K562 (cell line): ENCODE measurements around the gene GRAMD2A. TPM values are rescaled to one million over a fixed set of nuclear protein-coding genes. Genes with fewer than 3 reads are reported as not detected.

Source experiments
- ATAC-seq: fragments of 200-7000 bp; cut with Tn5 transposase; 3 replicates; pipeline ENCODE4 v1.9.1; 2020; ENCODE audit warnings: moderate library complexity
- BruUV-seq: library from RNA; stranded (reverse); fragments of 400-500 nt; replicated peaks from 2 replicates; lab custom pipeline; 2021; lab: Mats Ljungman, UMichigan
- CTCF ChIA-PET: fragments of 300-600 bp; formaldehyde crosslinking; extraction: SDS; loops from one replicate; lab custom pipeline; 2021; ENCODE audit warnings: low intra/inter-chr PET ratio; lab: Yijun Ruan, JAX
- POLR2A ChIA-PET: fragments of 300-600, 350-650 bp; sonication (Branson Sonifier 250); formaldehyde crosslinking; extraction: SDS; loops from one replicate; lab custom pipeline; 2021; ENCODE audit warnings: antibody characterized with exemption, inconsistent platforms; lab: Yijun Ruan, JAX
- DNase-seq, 4 experiments: peaks; one replicate each; pipeline versions ENCODE4 v3.0.0 to v3.0.0-alpha.2; 2011 to 2018; ENCODE audit warnings: low spot score in 3 of 4, mixed read lengths in 3 of 4; ENCODE audit errors: extremely low read depth in 1 of 4
- FAIRE-seq: peaks from 2 replicates; lab custom pipeline; 2011; peaks lifted over from hg19 to GRCh38; lab: Jason Lieb, UNC
- H2AFZ ChIP-seq: 2 replicates; pipeline ENCODE4 v1.6.0; 2011; ENCODE audit warnings: low read depth, low read length, control low read depth, inconsistent platforms
- H3K27ac ChIP-seq: fragments of 200-600 bp; 3 replicates; pipeline ENCODE4 v1.8.0; 2011; ENCODE audit warnings: low read depth, mild to moderate bottlenecking, control low read depth, inconsistent platforms, low read length, moderate library complexity, mixed read lengths; ENCODE audit errors: extremely low read depth
- H3K27me3 ChIP-seq, 2 experiments: fragments of 300-600 bp in 1 of 2; 2 replicates in 1 of 2; 3 replicates in 1 of 2; pipeline versions ENCODE4 v1.6.0 to v1.8.0; 2011; ENCODE audit warnings: inconsistent platforms in 2 of 2, low read length in 2 of 2, mild to moderate bottlenecking in 1 of 2, mixed read lengths in 1 of 2, moderate library complexity in 1 of 2; ENCODE audit not compliant: control insufficient read depth in 2 of 2, insufficient read depth in 2 of 2
- H3K36me3 ChIP-seq: fragments of 300-600 bp; 3 replicates; pipeline ENCODE4 v1.8.0; 2011; ENCODE audit warnings: mild to moderate bottlenecking, low read length, inconsistent platforms; ENCODE audit not compliant: control insufficient read depth, insufficient read depth
- H3K4me1 ChIP-seq, 2 experiments: fragments of 200-600 bp in 1 of 2; replicated peaks in 1 of 2; 2 replicates in 1 of 2; 3 replicates in 1 of 2; pipeline versions ENCODE4 v1.5.1 to v1.8.0; 2011; ENCODE audit warnings: inconsistent platforms in 2 of 2, low read length in 2 of 2, mild to moderate bottlenecking in 1 of 2, mixed read lengths in 1 of 2, moderate library complexity in 1 of 2; ENCODE audit not compliant: control insufficient read depth in 2 of 2, insufficient read depth in 2 of 2
- H3K4me2 ChIP-seq: 2 replicates; pipeline ENCODE4 v1.6.1; 2011; ENCODE audit warnings: low read length, control low read depth, inconsistent platforms, mixed read lengths; ENCODE audit not compliant: insufficient read depth
- H3K4me3 ChIP-seq: fragments of 200-600 bp; sonication (generic), shearing (Covaris generic); 2 replicates; pipeline ENCODE4 v1.5.1; 2016; ENCODE audit warnings: control low read depth, inconsistent platforms
- H3K79me2 ChIP-seq: fragments of 200-600 bp; 3 replicates; pipeline ENCODE4 v1.8.0; 2011; ENCODE audit warnings: low read length, inconsistent platforms; ENCODE audit not compliant: control insufficient read depth, insufficient read depth
- H3K9ac ChIP-seq, 2 experiments: 2 replicates each; pipeline versions ENCODE4 v1.6.0 to v1.6.1; 2011; ENCODE audit warnings: low read depth in 2 of 2, low read length in 2 of 2, control low read depth in 1 of 2, inconsistent platforms in 1 of 2, mild to moderate bottlenecking in 1 of 2, mixed read lengths in 1 of 2; ENCODE audit not compliant: insufficient read depth in 1 of 2
- H3K9me1 ChIP-seq: one replicate; pipeline ENCODE4 v1.6.0; 2011; ENCODE audit warnings: inconsistent platforms, mild to moderate bottlenecking, low read length, moderate library complexity; ENCODE audit not compliant: control insufficient read depth, insufficient read depth
- H3K9me3 ChIP-seq: replicated peaks from 2 replicates; pipeline ENCODE4 v1.5.1; 2011; ENCODE audit warnings: low read depth, low read length, inconsistent platforms; ENCODE audit not compliant: control insufficient read depth, insufficient read depth
- H4K20me1 ChIP-seq: replicated peaks from 2 replicates; pipeline ENCODE4 v1.6.1; 2011; ENCODE audit warnings: low read length, inconsistent platforms, mixed read lengths; ENCODE audit not compliant: control insufficient read depth, insufficient read depth
- CBFB ChIP-seq: sonication (generic); formaldehyde crosslinking; IDR thresholded peaks from 2 replicates; pipeline ENCODE4 v1.4.0; 2020; ENCODE audit warnings: mild to moderate bottlenecking, missing genetic modification reagents
- CEBPB ChIP-seq: fragments of 450-650 bp; IDR thresholded peaks from 2 replicates; pipeline ENCODE4 v1.6.1; 2016; ENCODE audit warnings: missing genetic modification characterization, missing compliant biosample characterization
- CEBPG ChIP-seq, 3 experiments: fragments of 200-800 bp in 1 of 3; sonication (Bioruptor generic) in 1 of 3; sonication (generic) in 1 of 3; formaldehyde crosslinking in 1 of 3; IDR thresholded peaks in 2 of 3; conservative IDR thresholded peaks in 1 of 3; 2 replicates each; pipeline versions ENCODE4 v1.6.1 to v1.8.0; 2016 to 2022; ENCODE audit warnings: missing compliant biosample characterization in 2 of 3, missing genetic modification characterization in 2 of 3, mild to moderate bottlenecking in 1 of 3, missing genetic modification reagents in 1 of 3
- CHD1 ChIP-seq: fragments of 200-600 bp; sonication (generic); IDR thresholded peaks from one replicate; pipeline ENCODE4 v1.6.1; 2012; ENCODE audit warnings: mild to moderate bottlenecking, moderate library complexity, low read length, inconsistent platforms
- CREB1 ChIP-seq, 2 experiments: sonication (generic) in 1 of 2; formaldehyde crosslinking in 1 of 2; IDR thresholded peaks; 2 replicates each; pipeline versions ENCODE4 v1.6.1 to v1.8.0; 2012 to 2022; ENCODE audit warnings: inconsistent platforms in 1 of 2, mild to moderate bottlenecking in 1 of 2, missing genetic modification reagents in 1 of 2, moderate library complexity in 1 of 2
- FUS ChIP-seq: fragments of 200-400 bp; formaldehyde crosslinking; optimal IDR thresholded peaks from 2 replicates; pipeline ENCODE3; 2017; ENCODE audit warnings: low read depth, low read length
- MAZ ChIP-seq, 2 experiments: fragments of 450-650 bp in 1 of 2; sonication (generic) in 1 of 2; formaldehyde crosslinking; IDR thresholded peaks in 1 of 2; conservative IDR thresholded peaks in 1 of 2; 2 replicates each; pipeline versions ENCODE4 v1.4.0 to v1.5.0; 2020; ENCODE audit warnings: mild to moderate bottlenecking in 1 of 2, missing genetic modification reagents in 1 of 2
- OTX1 ChIP-seq: fragments of 450-650 bp; formaldehyde crosslinking; IDR thresholded peaks from 2 replicates; pipeline ENCODE4 v1.4.0; 2022; ENCODE audit warnings: mild to moderate bottlenecking
- PHF21A ChIP-seq: fragments of 450-650 bp; IDR thresholded peaks from 2 replicates; pipeline ENCODE4 v1.6.1; 2017; ENCODE audit warnings: low read depth, borderline replicate concordance
- PYGO2 ChIP-seq: fragments of 450-650 bp; IDR thresholded peaks from 2 replicates; pipeline ENCODE4 v1.6.1; 2016; ENCODE audit warnings: mild to moderate bottlenecking, missing genetic modification characterization, moderate library complexity, missing compliant biosample characterization
- USF1 ChIP-seq: sonication (generic); formaldehyde crosslinking; IDR thresholded peaks from 2 replicates; pipeline ENCODE4 v1.9.0; 2022; ENCODE audit warnings: mild to moderate bottlenecking, missing genetic modification reagents
- ZBED1 ChIP-seq: IDR thresholded peaks from 2 replicates; pipeline ENCODE4 v1.6.1; 2014
- ZNF239 ChIP-seq: fragments of 250-450 bp; sonication (Bioruptor Pico); IDR thresholded peaks from 2 replicates; pipeline ENCODE4 v1.4.0; 2020; ENCODE audit warnings: mild to moderate bottlenecking
- ZNF324 ChIP-seq: fragments of 250-450 bp; sonication (Bioruptor Pico); IDR thresholded peaks from 2 replicates; pipeline ENCODE4 v1.4.0; 2020; ENCODE audit warnings: mild to moderate bottlenecking
- ZNF445 ChIP-seq: fragments of 250-450 bp; sonication (Bioruptor Pico); IDR thresholded peaks from 2 replicates; pipeline ENCODE4 v1.4.0; 2020; ENCODE audit warnings: low read depth, mild to moderate bottlenecking, moderate library complexity
- WGBS: fragments of 100-300 bp; shearing (Covaris generic); methylation state at CpG from one replicate; pipeline ENCODE4 v1.1.6; 2016; ENCODE audit warnings: low coverage, mixed read lengths; ENCODE audit not compliant: insufficient coverage; ENCODE audit errors: missing lambda C conversion rate; 5-methylcytosine and 5-hydroxymethylcytosine counted together
- in situ Hi-C: fragments of 300-500 bp; cut with MboI; formaldehyde crosslinking; loops from 4 replicates; pipeline ENCODE4 v1.15.0; 2018; ENCODE audit warnings: inconsistent platforms, mixed read lengths
- intact Hi-C: fragments of 100-400 bp; cut with micrococcal nuclease; formaldehyde crosslinking; loops from 2 replicates; pipeline ENCODE4 v1.14.2; 2022
- polyA plus RNA-seq, 8 experiments: library from polyadenylated mRNA; depleted of rRNA in 4 of 8; stranded (reverse) in 5 of 8; unstranded in 3 of 8; fragments of >200 nt; fragmentation: Nextera tagmentation in 2 of 8; fragmentation: Illumina TruSeq in 1 of 8; extraction: Ambion mirVana in 2 of 8; extraction: Trizol in 1 of 8; gene quantifications; 2 replicates each; pipeline versions ENCODE4 v1.2.1 to v1.2.3, GENCODE V29; 2011 to 2014; ENCODE audit warnings: inconsistent platforms in 1 of 8, missing spikeins in 1 of 8
- total RNA-seq, 7 experiments: library from RNA; depleted of rRNA in 6 of 7; stranded (reverse); fragments of >200 nt in 6 of 7; fragmentation: Illumina TruSeq in 2 of 7; extraction: Trizol in 2 of 7; gene quantifications; 2 replicates each; pipeline versions ENCODE4 v1.2.1 to v1.2.3, GENCODE V29; 2011 to 2021; ENCODE audit warnings: low replicate concordance in 1 of 7

The GRAMD2A gene
- total and polyA plus RNA-seq, 9 of the 15 experiments (the other 6 are each of a cell fraction or from before 2014, with no cell fraction given), result 0.08 to 0.22 TPM; not detected in 7

- POLR2A ChIA-PET, result interaction anchor here (0.9 kb wide), 1 partner anchor 16 kb away, joined by 3 read pairs; no protein-coding TSS in a partner anchor
- Histone ChIP-seq H3K79me2 (no peaks in the 10 kb centered on the region), H3K4me3 (no peak overlapping the region), H3K9me1 (no peaks in the 10 kb centered on the region), H3K27me3 (peaks cover 39 to 52% of the 10 kb centered on the region in 2 experiments)
- 0% methylated on average over 3 of the region's 3 CpGs for WGBS
- DNase-seq, result no peak
- TF ChIP-seq ZBED1 (no peak), CEBPG (CRISPR knock-in tag; IDR thresholded peaks at IDR 0.05) (no peak), CEBPG (tag; conservative IDR thresholded peaks at IDR 0.05 in 1 of 2, IDR thresholded peaks at IDR 0.05 in 1 of 2) (peak; percentile 37 to 60; a peak in 2 of 4 replicates), CEBPB (tag) (peak; percentile 81), FUS (no peak)
- TF ChIP-seq, all 486 proteins: peak for 2
- no peak overlapping the region for H2AFZ ChIP-seq
- peaks cover 0 to 7% of the 10 kb centered on the region in 2 experiments; a peak in 1 of 5 replicates for H3K4me1 ChIP-seq
- BruUV-seq, result no TSS peak
- H3K4me2 ChIP-seq, result no peak overlapping the region
- no peak overlapping the region for H3K27ac ChIP-seq
- intact Hi-C loops, result no loop called here
- H3K36me3 ChIP-seq, result no peaks in the 10 kb centered on the region
- in situ Hi-C loops, result no loop called here
- no peaks in the 10 kb centered on the region for H3K9me3 ChIP-seq
- no peak for ATAC-seq
- CTCF ChIA-PET, result no interaction called here
- no peak for FAIRE-seq
- H4K20me1 ChIP-seq, result 0 out of 2 replicates have a peak, but pooled peaks cover 4% of the 10 kb centered on the region
- H3K9ac ChIP-seq, result no peak overlapping the region
These were observed 14.9 kb downstream of the GRAMD2A start for GRCh38 chr15:72182673-72183072.

- Histone ChIP-seq H3K9me1 (no peaks in the 10 kb centered on the region), H3K4me1 (peaks cover 0 to 7% of the 10 kb centered on the region in 2 experiments; a peak in 1 of 5 replicates), H3K9me3 (no peaks in the 10 kb centered on the region), H3K27ac (no peak overlapping the region), H3K4me3 (no peak overlapping the region), H3K27me3 (peaks cover 41 to 56% of the 10 kb centered on the region in 2 experiments), H3K4me2 (no peak overlapping the region), H3K79me2 (no peaks in the 10 kb centered on the region), H4K20me1 (0 out of 2 replicates have a peak, but pooled peaks cover 4% of the 10 kb centered on the region), H3K9ac (no peak overlapping the region), H3K36me3 (no peaks in the 10 kb centered on the region), H2AFZ (no peak overlapping the region)
- no TSS peak for BruUV-seq
- ChIA-PET POLR2A (interaction anchor here (0.6 kb wide), 2 partner anchors 186 to 646 kb away, joined by 3 read pairs; no protein-coding TSS in a partner anchor), CTCF (no interaction called here)
- WGBS, result 0% methylated on average over 3 of the region's 3 CpGs
- FAIRE-seq, result peak; percentile 19
- no peak for ATAC-seq
- intact Hi-C loops (no loop called here), in situ Hi-C loops (no loop called here)
- no peak for DNase-seq
- TF ChIP-seq OTX1 (CRISPR knock-in tag) (no peak), ZBED1 (no peak), USF1 (no peak), CREB1 (IDR thresholded peaks at IDR 0.05) (no peak), CREB1 (CRISPR knock-in tag; IDR thresholded peaks at IDR 0.05) (no peak), ZNF445 (CRISPR knock-in tag) (no peak), CEBPB (tag) (no peak), PYGO2 (no peak), CBFB (CRISPR knock-in tag) (no peak), ZNF324 (CRISPR knock-in tag) (no peak), PHF21A (no peak), ZNF239 (no peak), MAZ (CRISPR knock-in tag; conservative IDR thresholded peaks at IDR 0.05 in 1 of 2, IDR thresholded peaks at IDR 0.05 in 1 of 2) (no peak), CHD1 (no peak)
These were observed 15.3 kb downstream of the GRAMD2A start for GRCh38 chr15:72182244-72182643.
